ENCODE measurements around the gene GRK5.

GRK5 gene

GRCh38 chr10:119397416-119397815 is 190.0 kb downstream of the GRK5 start:
- TF ChIP-seq GATA2 (IDR thresholded peaks at IDR 0.05; ENCODE audit: low read depth, low read length) (no peak), GATA3 (IDR thresholded peaks at IDR 0.05; ENCODE audit: low read depth, low read length) (no peak)

- TF ChIP-seq GATA3 (IDR thresholded peaks at IDR 0.05; ENCODE audit: low read depth, low read length) (no peak), GATA2 (IDR thresholded peaks at IDR 0.05; ENCODE audit: low read depth, low read length) (no peak)
These were observed 191.6 kb downstream of the GRK5 start for GRCh38 chr10:119398996-119399395.

GRCh38 chr10:119399466-119399865 is 192.1 kb downstream of the GRK5 start:
- TF ChIP-seq GATA2 (IDR thresholded peaks at IDR 0.05; ENCODE audit: low read depth, low read length), result no peak
- no peak for TF ChIP-seq GATA3 (IDR thresholded peaks at IDR 0.05; ENCODE audit: low read depth, low read length)

GRCh38 chr10:119401671-119402395 is 194.5 kb downstream of the GRK5 start:
- no peak for TF ChIP-seq GATA2 (IDR thresholded peaks at IDR 0.05; ENCODE audit: low read depth, low read length)
- no peak for TF ChIP-seq GATA3 (IDR thresholded peaks at IDR 0.05; ENCODE audit: low read depth, low read length)

- TF ChIP-seq GATA3 (IDR thresholded peaks at IDR 0.05; ENCODE audit: low read depth, low read length) (no peak), GATA2 (IDR thresholded peaks at IDR 0.05; ENCODE audit: low read depth, low read length) (no peak)
These were observed 196.6 kb downstream of the GRK5 start for GRCh38 chr10:119403921-119404320.

GRCh38 chr10:119404719-119405519 is 197.5 kb downstream of the GRK5 start:
- TF ChIP-seq GATA2 (IDR thresholded peaks at IDR 0.05; ENCODE audit: low read depth, low read length) (no peak), GATA3 (IDR thresholded peaks at IDR 0.05; ENCODE audit: low read depth, low read length) (no peak)

- TF ChIP-seq GATA3 (IDR thresholded peaks at IDR 0.05; ENCODE audit: low read depth, low read length) (no peak), GATA2 (IDR thresholded peaks at IDR 0.05; ENCODE audit: low read depth, low read length) (no peak)
These were observed 198.1 kb downstream of the GRK5 start for GRCh38 chr10:119405520-119405807.

- TF ChIP-seq GATA2 (IDR thresholded peaks at IDR 0.05; ENCODE audit: low read depth, low read length) (no peak), GATA3 (IDR thresholded peaks at IDR 0.05; ENCODE audit: low read depth, low read length) (no peak)
These were observed 198.8 kb downstream of the GRK5 start for GRCh38 chr10:119406137-119406536.

- TF ChIP-seq GATA3 (IDR thresholded peaks at IDR 0.05; ENCODE audit: low read depth, low read length) (no peak), GATA2 (IDR thresholded peaks at IDR 0.05; ENCODE audit: low read depth, low read length) (no peak)
These were observed 199.4 kb downstream of the GRK5 start for GRCh38 chr10:119406601-119407253.

GRCh38 chr10:119407254-119407777 is 199.9 kb downstream of the GRK5 start:
- TF ChIP-seq GATA2 (IDR thresholded peaks at IDR 0.05; ENCODE audit: low read depth, low read length) (no peak), GATA3 (IDR thresholded peaks at IDR 0.05; ENCODE audit: low read depth, low read length) (no peak)

- TF ChIP-seq GATA2 (IDR thresholded peaks at IDR 0.05; ENCODE audit: low read depth, low read length), result no peak
- TF ChIP-seq GATA3 (IDR thresholded peaks at IDR 0.05; ENCODE audit: low read depth, low read length), result no peak
These were observed 200.7 kb downstream of the GRK5 start for GRCh38 chr10:119408072-119408471.

GRCh38 chr10:119408969-119409371 is 201.6 kb downstream of the GRK5 start:
- no peak for TF ChIP-seq GATA2 (IDR thresholded peaks at IDR 0.05; ENCODE audit: low read depth, low read length)

GRCh38 chr10:119409385-119409784 is 202.0 kb downstream of the GRK5 start:
- TF ChIP-seq GATA2 (IDR thresholded peaks at IDR 0.05; ENCODE audit: low read depth, low read length), result no peak
- TF ChIP-seq GATA3 (IDR thresholded peaks at IDR 0.05; ENCODE audit: low read depth, low read length), result no peak

GRCh38 chr10:119409906-119410305 is 202.5 kb downstream of the GRK5 start:
- TF ChIP-seq GATA3 (IDR thresholded peaks at IDR 0.05; ENCODE audit: low read depth, low read length) (no peak), GATA2 (IDR thresholded peaks at IDR 0.05; ENCODE audit: low read depth, low read length) (no peak)

All from SH-SY5Y (cell line).